CD4-positive, alpha-beta T cell treated with Interferon gamma for 1 hour (primary cell): ENCODE results near the gene DSN1.

ENCODE experiments used
- DNase-seq: peaks from one replicate; pipeline ENCODE4 v3.0.0-alpha.2; 2020

DSN1 gene

GRCh38 chr20:36752582-36752981 lies 21.0 kb downstream of the DSN1 start:
- no peak for DNase-seq

GRCh38 chr20:36745927-36746659 lies 27.5 kb downstream of the DSN1 start, which contains the start of gene NDRG3:
TSS of gene NDRG3 (minus strand) at chr20:36746090. CDS start at chr20:36721735, 24,355 bp downstream.
- DNase-seq = peak; percentile 93

DNA sequence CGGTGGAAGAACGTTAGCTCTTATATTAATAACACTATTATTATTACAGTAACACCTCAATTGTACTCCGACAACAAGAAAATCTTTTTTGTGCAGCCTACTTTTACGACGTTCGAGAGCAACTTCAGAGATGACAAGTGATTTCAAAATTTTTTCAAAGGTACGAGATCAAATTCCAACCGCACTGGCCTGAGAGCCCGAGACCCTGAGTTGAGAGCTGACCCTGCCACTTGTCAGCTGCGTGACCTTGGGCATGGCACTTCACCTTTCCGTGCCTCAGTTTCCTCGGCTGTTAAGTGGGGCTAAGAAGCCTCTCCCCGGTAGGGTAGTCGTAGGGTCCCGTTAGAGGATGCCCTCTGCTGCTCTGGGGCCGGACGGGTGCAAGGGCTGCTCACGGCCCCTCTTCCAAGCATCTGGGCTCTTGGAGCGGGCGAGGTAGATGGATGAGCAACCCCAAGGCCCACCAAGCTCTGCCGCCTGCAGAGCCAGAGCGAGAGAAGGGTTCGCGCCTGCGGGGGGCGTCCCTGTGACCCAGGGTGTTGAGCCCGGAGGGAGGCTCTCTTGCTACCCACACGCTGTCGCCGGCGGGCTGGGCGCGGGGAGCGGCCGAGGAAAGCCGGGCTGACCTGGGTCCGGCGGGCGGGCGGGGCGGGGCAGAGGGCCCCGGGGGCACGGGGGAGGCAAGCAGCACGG lies 28.2 kb downstream of the DSN1 start:
- no peak for DNase-seq

DNA sequence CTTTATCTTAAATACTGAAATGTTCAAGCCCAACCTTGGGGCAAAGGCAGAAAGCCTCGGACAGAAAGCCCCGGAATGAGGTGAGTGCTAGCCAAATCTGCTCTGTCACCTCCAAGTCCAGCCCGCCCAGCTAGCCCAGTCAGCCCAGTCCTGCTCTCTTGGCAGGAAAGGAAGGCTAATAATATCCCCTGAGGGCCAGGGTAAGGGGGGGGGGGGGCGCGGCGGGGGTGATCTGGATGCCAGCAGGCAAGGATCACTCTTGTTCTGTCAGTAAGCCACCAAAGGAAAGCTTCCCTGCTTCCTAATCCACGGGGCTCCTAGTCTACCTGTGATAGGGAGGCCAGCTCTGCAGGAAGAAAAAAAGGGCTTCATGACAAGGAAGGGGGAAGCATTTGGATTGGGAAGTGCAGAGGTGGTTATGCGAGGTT lies 28.8 kb downstream of the DSN1 start:
- DNase-seq = no peak

GRCh38 chr20:36744243-36744642 lies 29.3 kb downstream of the DSN1 start:
- no peak for DNase-seq

GRCh38 chr20:36742558-36742957 lies 31.0 kb downstream of the DSN1 start:
- DNase-seq = no peak

DNA sequence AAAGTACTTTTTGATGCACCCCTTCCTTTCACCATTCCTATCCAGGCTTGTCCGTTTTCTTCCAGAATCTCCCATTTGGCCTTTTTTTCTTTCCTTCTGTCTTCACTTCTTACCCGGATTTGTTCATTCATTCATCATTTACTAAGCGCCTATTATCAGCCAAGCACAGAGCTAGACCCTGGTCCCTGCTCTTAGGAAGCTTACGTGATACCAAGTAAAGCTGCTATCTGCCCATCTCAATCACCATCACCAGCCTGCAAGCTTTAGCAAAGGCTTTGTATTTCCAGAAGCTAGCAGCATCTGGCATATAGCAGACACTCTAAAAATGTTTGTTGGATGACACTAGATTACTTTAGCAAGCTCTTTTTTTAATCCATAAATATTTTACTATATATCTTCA lies 32.5 kb downstream of the DSN1 start:
- no peak for DNase-seq

GRCh38 chr20:36737183-36737499 lies 36.4 kb downstream of the DSN1 start:
- no peak for DNase-seq

- DNase-seq = no peak
Measured at GRCh38 chr20:36736451-36737182, 36.9 kb downstream of the DSN1 start.

- no peak for DNase-seq
Measured at GRCh38 chr20:36732456-36732855, 41.1 kb downstream of the DSN1 start.

DNA sequence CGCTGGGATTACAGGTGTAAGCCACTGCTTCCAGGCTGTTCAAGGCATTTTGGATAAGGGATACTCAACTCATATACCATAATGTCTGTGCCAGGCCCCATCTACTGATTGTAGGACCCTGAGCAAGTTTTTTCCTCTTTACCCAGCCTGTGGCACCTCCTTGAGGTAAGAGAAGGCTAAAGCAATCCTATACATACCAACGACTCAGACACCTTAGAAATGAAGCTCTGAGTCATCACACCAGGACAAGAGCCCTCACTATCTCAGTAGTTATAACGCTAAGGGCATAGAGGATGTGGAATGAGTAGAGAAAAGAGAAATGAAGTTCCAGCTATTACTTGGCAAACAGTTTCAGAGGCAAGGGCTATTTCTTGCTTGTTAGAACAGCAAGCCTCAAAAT lies 44.6 kb downstream of the DSN1 start:
- no peak for DNase-seq

- DNase-seq = no peak
Measured at GRCh38 chr20:36726168-36726567, 47.4 kb downstream of the DSN1 start.

DNA sequence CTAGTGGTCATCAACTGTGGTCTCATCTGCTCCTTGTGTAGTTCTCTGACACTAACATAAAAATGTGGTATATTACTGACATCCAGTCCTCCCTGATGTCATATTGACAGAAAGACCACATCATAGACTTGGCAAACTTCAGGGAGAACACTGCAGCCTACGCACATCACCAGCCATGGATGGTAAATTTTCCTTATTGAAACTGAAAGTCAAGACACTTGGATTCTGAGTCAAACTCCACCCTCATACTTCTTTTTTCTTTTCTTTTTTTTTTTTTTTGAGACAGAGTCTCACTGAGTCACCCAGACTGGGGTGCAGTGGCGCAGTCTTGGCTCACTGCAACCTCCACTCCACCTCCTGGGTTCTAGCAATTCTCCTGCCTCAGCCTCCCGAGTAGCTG lies 53.1 kb downstream of the DSN1 start:
- no peak for DNase-seq

- DNase-seq = no peak
Measured at GRCh38 chr20:36717657-36718056, 55.9 kb downstream of the DSN1 start.

DNA sequence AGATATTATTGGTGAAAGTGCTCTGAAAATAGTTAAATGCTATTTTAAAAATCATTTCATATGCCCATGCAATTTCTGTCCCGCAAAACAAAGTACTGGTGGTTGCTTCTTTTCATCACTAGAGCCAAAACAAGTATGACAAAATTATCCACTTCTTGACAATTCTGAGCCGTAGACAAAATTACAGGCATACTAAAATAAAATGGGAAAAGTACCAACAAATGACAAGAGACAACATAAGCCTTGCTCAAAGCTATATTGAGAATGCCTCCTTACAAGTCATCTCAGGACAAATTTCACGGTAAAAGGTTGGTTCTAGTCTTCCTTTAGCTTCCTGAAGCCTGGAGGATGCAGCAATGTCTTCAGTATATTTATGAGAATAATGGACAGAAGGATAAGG lies 56.5 kb downstream of the DSN1 start:
- no peak for DNase-seq

- no peak for DNase-seq
Measured at GRCh38 chr20:36712775-36713174, 60.8 kb downstream of the DSN1 start.

DNA sequence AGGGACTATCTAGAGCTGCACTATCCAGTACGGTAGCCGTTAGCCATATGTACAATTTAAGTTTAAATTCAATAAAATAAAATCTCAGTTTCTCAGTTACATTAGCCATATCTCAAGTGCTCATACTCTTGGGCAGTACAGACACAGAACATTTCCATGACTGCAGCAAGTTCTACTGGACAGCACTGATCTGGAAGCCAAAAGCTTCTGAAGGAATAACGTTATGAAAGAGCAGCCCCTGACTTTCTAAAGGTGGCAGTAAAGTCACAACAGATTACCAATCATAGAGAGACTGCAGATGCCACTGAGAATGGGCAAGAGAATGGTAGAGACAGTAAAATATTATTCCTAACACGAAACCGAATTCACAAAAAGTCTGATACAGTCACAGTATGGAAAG lies 64.4 kb downstream of the DSN1 start:
- DNase-seq = no peak

DNA sequence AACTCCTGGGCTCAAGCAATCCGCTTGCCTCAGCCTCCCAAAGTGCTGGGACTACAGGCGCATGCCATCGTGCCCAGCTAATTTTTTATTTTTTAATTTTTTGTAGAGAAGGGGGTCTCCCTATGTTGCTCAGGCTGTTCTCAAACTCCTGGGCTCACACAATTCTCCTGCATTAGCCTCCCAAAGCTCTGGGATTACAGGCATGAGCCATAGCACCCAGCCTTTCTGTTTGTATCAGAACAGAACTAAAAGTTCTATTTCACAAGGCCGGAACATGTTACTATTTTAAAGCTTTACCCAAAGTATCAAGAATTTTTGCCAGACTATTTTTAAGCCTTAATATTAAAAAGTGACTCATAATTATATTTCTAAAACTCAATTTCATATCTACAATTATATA lies 70.0 kb downstream of the DSN1 start:
- no peak for DNase-seq
